Measurements from ENCODE around the gene RALGAPA1. TPM values are rescaled to one million over a fixed set of nuclear protein-coding genes. Genes with fewer than 3 reads are reported as not detected.
"Not testable (repeated sequence)": the region's sequence is repeated elsewhere in the genome, so short reads cannot be mapped to it uniquely, and the experiment has no call there.

Gene RALGAPA1
- total RNA-seq, 1 donor from 2014 or later = 64.5 TPM

GRCh38 chr14:35783699-35784098, 25.4 kb downstream of the RALGAPA1 start:
- peaks cover 27% of the 10 kb centered on the region for H3K9me3 Mint-ChIP-seq
- DNase-seq (ENCODE audit: low spot score in 2 of 2, unreplicated experiment in 2 of 2) = no peak
- H3K4me1 Mint-ChIP-seq = no peaks in the 10 kb centered on the region
- no peak overlapping the region for H3K4me3 Mint-ChIP-seq
- no peak for TF ChIP-seq CTCF (IDR thresholded peaks at IDR 0.05; ENCODE audit: unreplicated experiment)
- H3K27me3 Mint-ChIP-seq (ENCODE audit: low read depth) = no peaks in the 10 kb centered on the region
- no peak overlapping the region for H3K27ac Mint-ChIP-seq
- peaks cover 23% of the 10 kb centered on the region for H3K36me3 Mint-ChIP-seq

- DNase-seq (ENCODE audit: low spot score in 2 of 2, unreplicated experiment in 2 of 2) = no peak
- Mint-ChIP-seq H3K9me3 (peaks cover 27% of the 10 kb centered on the region), H3K27ac (no peak overlapping the region), H3K4me3 (no peak overlapping the region), H3K4me1 (peaks cover 5% of the 10 kb centered on the region), H3K36me3 (peaks cover 23% of the 10 kb centered on the region), H3K27me3 (ENCODE audit: low read depth) (no peaks in the 10 kb centered on the region)
- no peak for TF ChIP-seq CTCF (IDR thresholded peaks at IDR 0.05; ENCODE audit: unreplicated experiment)
These were observed 29.7 kb downstream of the RALGAPA1 start for GRCh38 chr14:35779368-35779767.

GRCh38 chr14:35777550-35777949, 31.5 kb downstream of the RALGAPA1 start:
- not testable (repeated sequence) for H3K27me3 Mint-ChIP-seq (ENCODE audit: low read depth); H3K4me3 Mint-ChIP-seq; DNase-seq (ENCODE audit: low spot score in 2 of 2, unreplicated experiment in 2 of 2); H3K27ac Mint-ChIP-seq
- Mint-ChIP-seq H3K4me1 (peaks cover 11% of the 10 kb centered on the region), H3K9me3 (peaks cover 22% of the 10 kb centered on the region), H3K36me3 (peaks cover 16% of the 10 kb centered on the region)

GRCh38 chr14:35776823-35777222, 32.3 kb downstream of the RALGAPA1 start:
- Mint-ChIP-seq H3K36me3 (peaks cover 16% of the 10 kb centered on the region), H3K4me3 (no peak overlapping the region), H3K27ac (no peak overlapping the region), H3K27me3 (ENCODE audit: low read depth) (no peaks in the 10 kb centered on the region), H3K9me3 (peaks cover 19% of the 10 kb centered on the region), H3K4me1 (peaks cover 11% of the 10 kb centered on the region)
- TF ChIP-seq CTCF (IDR thresholded peaks at IDR 0.05; ENCODE audit: unreplicated experiment) = no peak
- no peak for DNase-seq (ENCODE audit: low spot score in 2 of 2, unreplicated experiment in 2 of 2)

GRCh38 chr14:35776085-35776484, 33.0 kb downstream of the RALGAPA1 start:
- H3K27me3 Mint-ChIP-seq (ENCODE audit: low read depth); H3K4me3 Mint-ChIP-seq; DNase-seq (ENCODE audit: low spot score in 2 of 2, unreplicated experiment in 2 of 2): not testable (repeated sequence)
- peaks cover 13% of the 10 kb centered on the region for H3K36me3 Mint-ChIP-seq
- H3K9me3 Mint-ChIP-seq = peaks cover 12% of the 10 kb centered on the region
- H3K27ac Mint-ChIP-seq = peak overlapping the region; percentile 53
- H3K4me1 Mint-ChIP-seq = peaks cover 11% of the 10 kb centered on the region

- Mint-ChIP-seq H3K27me3 (ENCODE audit: low read depth) (no peaks in the 10 kb centered on the region), H3K36me3 (peaks cover 12% of the 10 kb centered on the region), H3K9me3 (no peaks in the 10 kb centered on the region), H3K27ac (no peak overlapping the region), H3K4me1 (peaks cover 5% of the 10 kb centered on the region), H3K4me3 (no peak overlapping the region)
- no peak for TF ChIP-seq CTCF (IDR thresholded peaks at IDR 0.05; ENCODE audit: unreplicated experiment)
- DNase-seq (ENCODE audit: low spot score in 2 of 2, unreplicated experiment in 2 of 2) = no peak
These were observed 42.4 kb downstream of the RALGAPA1 start for GRCh38 chr14:35766700-35767082.

GRCh38 chr14:35766036-35766699, 42.9 kb downstream of the RALGAPA1 start:
- TF ChIP-seq CTCF (IDR thresholded peaks at IDR 0.05; ENCODE audit: unreplicated experiment) = no peak
- H3K4me3 Mint-ChIP-seq = no peak overlapping the region
- peaks cover 10% of the 10 kb centered on the region for H3K36me3 Mint-ChIP-seq
- no peaks in the 10 kb centered on the region for H3K27me3 Mint-ChIP-seq (ENCODE audit: low read depth)
- H3K27ac Mint-ChIP-seq = no peak overlapping the region
- no peaks in the 10 kb centered on the region for H3K9me3 Mint-ChIP-seq
- DNase-seq (ENCODE audit: low spot score in 2 of 2, unreplicated experiment in 2 of 2) = no peak
- peaks cover 5% of the 10 kb centered on the region for H3K4me1 Mint-ChIP-seq

All from mesothelial cell of epicardium (in vitro differentiated cells).